Right lobe of liver (tissue), 6 donors: ENCODE data around the gene ALKBH1. TPM values are rescaled to one million over a fixed set of nuclear protein-coding genes. Genes with fewer than 3 reads are reported as not detected.
"Not testable (repeated sequence)": the region's sequence is repeated elsewhere in the genome, so short reads cannot be mapped to it uniquely, and the experiment has no call there.

Experiments
- ATAC-seq, 4 donors: fragments of 200-7000 bp; cut with Tn5 transposase; one replicate each; pipeline ENCODE4 v1.9.1; 2020; ENCODE audit warnings: mild to moderate bottlenecking in 4 of 4, moderate library complexity in 4 of 4
- DNase-seq, 3 donors: peaks; one replicate each; pipeline ENCODE4 v3.0.0-alpha.2; 2020
- H3K27ac ChIP-seq, 3 donors: fragments of 200-600 bp; one replicate each; pipeline ENCODE4 v1.8.0; 2022
- H3K27me3 ChIP-seq, 2 donors: fragments of 200-600 bp; one replicate each; pipeline ENCODE4 v1.8.0; 2022
- H3K36me3 ChIP-seq, 4 donors: fragments of 200-600 bp; sonication (generic) in 1 of 4; one replicate each; pipeline versions ENCODE4 v1.5.1 to v1.8.0; 2017 to 2022; ENCODE audit warnings: control low read depth in 1 of 4
- H3K4me1 ChIP-seq, 4 donors: fragments of 200-600 bp; sonication (generic) in 1 of 4; one replicate each; pipeline versions ENCODE4 v1.5.1 to v1.8.0; 2017 to 2022; ENCODE audit warnings: control low read depth in 1 of 4
- H3K4me3 ChIP-seq, 3 donors: fragments of 200-600 bp; one replicate each; pipeline ENCODE4 v1.8.0; 2022
- H3K9me3 ChIP-seq, 4 donors: fragments of 200-600 bp; sonication (generic) in 1 of 4; one replicate each; pipeline versions ENCODE4 v1.5.1 to v1.8.0; 2017 to 2022; ENCODE audit warnings: control low read depth in 1 of 4
- POLR2A ChIP-seq: fragments of 450-650 bp; IDR thresholded peaks from one replicate; pipeline ENCODE4 v1.6.1; 2017; ENCODE audit warnings: antibody characterized with exemption, mild to moderate bottlenecking
- WGBS: methylation state at CpG from one replicate; pipeline ENCODE4 v1.1.6; 2018; ENCODE audit warnings: low coverage, low lambda C conversion rate; ENCODE audit not compliant: insufficient coverage; ENCODE audit errors: missing lambda C conversion rate; 5-methylcytosine and 5-hydroxymethylcytosine counted together
- intact Hi-C, 2 donors: fragments of 100-400 bp; cut with DNase I; formaldehyde crosslinking; loops; one replicate each; pipeline versions ENCODE4 v1.11.2 to v1.14.1; 2022
- total RNA-seq, 6 experiments: library from RNA; depleted of rRNA in 2 of 6; stranded (reverse); fragments of >200 nt in 2 of 6; fragmentation: NEBNext Ultra II Directional in 3 of 6; extraction: Animal tissue kit (Norgen Biotek cat#: 25700) in 3 of 6; gene quantifications; one replicate each; pipeline versions ENCODE4 v1.1.0 to v1.2.4, GENCODE V29; 2016 to 2023
- TF ChIP-seq, protein P1 (sequence below), 4 donors: fragments of 200-600 bp in 3 of 4; fragments of 450-650 bp in 1 of 4; IDR thresholded peaks; one replicate each; pipeline versions ENCODE4 v1.5.1 to v1.8.0; 2016 to 2022; ENCODE audit warnings: antibody characterized with exemption in 4 of 4, mild to moderate bottlenecking in 2 of 4
- donor health status: DM: no; HTN: yes; CAD: no.
- donor health status: DM: no; HTN: no; CAD: no.
- donor health status: DM: no; HTN: no; CAD: no.
- donor health status: DM: no; HTN: yes; CAD: no.
- donor health status: DM: no; HTN: yes; CAD: no.

The ALKBH1 gene
- total RNA-seq, 6 experiments from 2014 or later, result 4.9 to 7.1 (median 5.5) TPM

DNA sequence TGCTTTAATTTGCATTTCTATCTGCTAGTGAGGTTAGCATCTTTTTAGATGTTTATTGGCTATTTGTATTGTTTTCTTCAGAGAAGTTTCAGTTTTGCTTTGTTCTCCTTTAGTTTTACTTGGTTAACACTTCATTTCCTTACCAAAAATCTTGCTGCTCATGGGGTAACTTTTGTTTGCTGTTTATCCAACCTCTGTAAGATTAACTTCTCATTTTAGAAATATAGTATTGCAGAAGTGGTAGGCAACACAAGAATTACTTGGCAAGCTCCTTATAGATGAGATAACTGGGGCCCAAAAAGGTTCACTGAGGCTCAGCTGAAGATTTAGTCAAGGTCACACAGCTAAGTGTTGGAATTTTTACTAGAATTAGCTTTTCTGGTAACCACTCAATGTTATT, 40.5 kb downstream of the ALKBH1 start:
- no peak overlapping the region for H3K27ac ChIP-seq
- TF ChIP-seq, protein P1, sequence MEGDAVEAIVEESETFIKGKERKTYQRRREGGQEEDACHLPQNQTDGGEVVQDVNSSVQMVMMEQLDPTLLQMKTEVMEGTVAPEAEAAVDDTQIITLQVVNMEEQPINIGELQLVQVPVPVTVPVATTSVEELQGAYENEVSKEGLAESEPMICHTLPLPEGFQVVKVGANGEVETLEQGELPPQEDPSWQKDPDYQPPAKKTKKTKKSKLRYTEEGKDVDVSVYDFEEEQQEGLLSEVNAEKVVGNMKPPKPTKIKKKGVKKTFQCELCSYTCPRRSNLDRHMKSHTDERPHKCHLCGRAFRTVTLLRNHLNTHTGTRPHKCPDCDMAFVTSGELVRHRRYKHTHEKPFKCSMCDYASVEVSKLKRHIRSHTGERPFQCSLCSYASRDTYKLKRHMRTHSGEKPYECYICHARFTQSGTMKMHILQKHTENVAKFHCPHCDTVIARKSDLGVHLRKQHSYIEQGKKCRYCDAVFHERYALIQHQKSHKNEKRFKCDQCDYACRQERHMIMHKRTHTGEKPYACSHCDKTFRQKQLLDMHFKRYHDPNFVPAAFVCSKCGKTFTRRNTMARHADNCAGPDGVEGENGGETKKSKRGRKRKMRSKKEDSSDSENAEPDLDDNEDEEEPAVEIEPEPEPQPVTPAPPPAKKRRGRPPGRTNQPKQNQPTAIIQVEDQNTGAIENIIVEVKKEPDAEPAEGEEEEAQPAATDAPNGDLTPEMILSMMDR (IDR thresholded peaks at IDR 0.05), result no peak
- no peak for TF ChIP-seq POLR2A
- no peaks in the 10 kb centered on the region for H3K36me3 ChIP-seq
- H3K27me3 ChIP-seq, result no peaks in the 10 kb centered on the region
- ATAC-seq (peak in 2 of 4 donors; percentile 18 to 37), DNase-seq (no peak)
- no peaks in the 10 kb centered on the region for H3K9me3 ChIP-seq
- H3K4me3 ChIP-seq, result no peak overlapping the region
- intact Hi-C loops, result no loop called here
- no peaks in the 10 kb centered on the region for H3K4me1 ChIP-seq

DNA sequence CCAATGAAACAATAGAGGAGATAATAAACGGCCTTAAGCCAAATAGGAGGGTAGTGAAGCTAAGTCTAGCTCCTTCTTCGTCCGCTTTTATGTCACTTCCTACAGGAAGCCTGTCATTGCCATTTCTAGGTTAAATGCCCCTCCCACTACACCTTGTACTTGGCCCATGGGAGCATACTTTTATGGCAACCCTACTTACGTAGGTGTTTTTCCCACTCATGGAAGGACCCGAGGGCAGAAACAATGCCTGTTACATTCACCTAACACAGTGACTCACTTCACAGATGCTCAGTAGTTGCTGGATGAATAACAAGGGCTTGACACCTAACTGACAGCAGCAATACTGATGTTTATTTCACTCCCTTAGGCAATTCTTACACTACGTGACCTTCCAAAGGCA, 44.5 kb downstream of the ALKBH1 start:
- intact Hi-C loops, result no loop called here
- 64% methylated on average over 6 of the region's 6 CpGs for WGBS
- ATAC-seq (no peak), DNase-seq (no peak)
- H3K4me3 ChIP-seq, result no peak overlapping the region
- no peaks in the 10 kb centered on the region for H3K4me1 ChIP-seq
- H3K27ac ChIP-seq, result no peak overlapping the region
- TF ChIP-seq, protein P1 (IDR thresholded peaks at IDR 0.05), result no peak
- TF ChIP-seq POLR2A, result no peak
- H3K36me3 ChIP-seq, result no peaks in the 10 kb centered on the region
- no peaks in the 10 kb centered on the region for H3K9me3 ChIP-seq
- H3K27me3 ChIP-seq, result no peaks in the 10 kb centered on the region

DNA sequence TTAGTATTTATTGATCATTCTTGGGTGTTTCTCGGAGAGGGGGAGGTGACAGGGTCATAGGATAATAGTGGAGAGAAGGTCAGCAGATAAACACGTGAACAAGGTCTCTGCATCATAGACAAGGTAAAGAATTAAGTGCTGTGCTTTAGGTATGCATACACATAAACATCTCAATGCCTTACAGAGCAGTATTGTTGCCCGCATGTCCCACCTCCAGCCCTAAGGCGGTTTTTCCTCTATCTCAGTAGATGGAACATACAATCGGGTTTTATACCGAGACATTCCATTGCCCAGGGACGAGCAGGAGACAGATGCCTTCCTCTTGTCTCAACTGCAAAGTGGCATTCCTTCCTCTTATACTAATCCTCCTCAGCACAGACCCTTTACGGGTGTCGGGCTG, 46.3 kb downstream of the ALKBH1 start:
- H3K27me3 ChIP-seq, H3K27ac ChIP-seq, H3K4me1 ChIP-seq, DNase-seq, H3K9me3 ChIP-seq, H3K4me3 ChIP-seq, ATAC-seq, H3K36me3 ChIP-seq, intact Hi-C loops: not testable (repeated sequence)
- WGBS, result 33% methylated on average over 3 of the region's 9 CpGs

DNA sequence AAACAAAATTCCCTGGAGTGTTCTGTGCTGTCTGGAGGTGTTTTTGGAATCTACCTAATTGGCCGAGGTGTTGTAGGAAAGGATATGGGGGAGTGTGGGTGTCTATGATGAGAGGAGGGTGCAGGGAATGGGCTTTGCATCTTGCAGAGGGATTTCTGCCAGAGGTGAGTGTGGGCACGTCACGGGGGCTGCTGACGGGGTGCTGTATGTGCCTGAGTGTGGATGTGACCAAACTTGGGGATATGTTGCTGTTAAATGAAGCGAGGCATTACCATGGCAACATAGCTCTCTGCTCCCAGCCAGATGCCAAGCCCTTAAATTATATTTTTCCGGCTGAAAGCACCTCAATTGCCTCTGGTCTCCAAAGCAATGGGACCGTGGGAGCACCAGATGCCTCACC, 47.1 kb downstream of the ALKBH1 start:
- Histone ChIP-seq H3K9me3 (no peaks in the 10 kb centered on the region), H3K4me3 (no peak overlapping the region), H3K27me3 (no peaks in the 10 kb centered on the region), H3K27ac (no peak overlapping the region), H3K36me3 (no peaks in the 10 kb centered on the region), H3K4me1 (no peaks in the 10 kb centered on the region)
- TF ChIP-seq, protein P1 (IDR thresholded peaks at IDR 0.05), result no peak
- no peak for TF ChIP-seq POLR2A
- ATAC-seq (no peak), DNase-seq (no peak)
- intact Hi-C loops, result no loop called here
- 80% methylated on average over 2 of the region's 7 CpGs for WGBS

DNA sequence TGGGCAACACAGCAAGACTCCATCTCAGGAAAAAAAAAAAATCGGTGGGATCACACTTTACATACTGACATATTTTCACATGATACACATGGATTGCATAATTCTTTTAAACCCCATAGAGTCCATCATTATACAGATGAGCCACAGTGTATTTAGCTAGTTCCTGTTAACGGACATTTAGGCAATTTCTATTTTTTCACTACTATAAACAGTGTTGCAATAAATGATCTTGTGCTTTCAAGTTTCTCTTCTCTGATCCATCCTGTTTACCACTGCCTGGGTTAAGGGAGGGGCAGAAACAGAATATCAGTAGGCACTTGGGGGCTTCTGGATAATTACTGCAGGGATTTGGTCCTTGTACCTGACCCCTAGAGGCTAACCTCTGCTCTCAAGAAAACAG, 48.0 kb downstream of the ALKBH1 start:
- WGBS, result 57% methylated on average over 2 of the region's 2 CpGs
- Histone ChIP-seq H3K4me1 (no peaks in the 10 kb centered on the region), H3K27me3 (no peaks in the 10 kb centered on the region), H3K27ac (no peak overlapping the region), H3K36me3 (no peaks in the 10 kb centered on the region), H3K9me3 (no peaks in the 10 kb centered on the region), H3K4me3 (no peak overlapping the region)
- TF ChIP-seq POLR2A, result no peak
- TF ChIP-seq, protein P1 (IDR thresholded peaks at IDR 0.05), result no peak
- ATAC-seq (peak in 3 of 4 donors; percentile 36 to 41 (median 38)), DNase-seq (no peak)
- intact Hi-C loops, result loop anchor here in 1 of 2 donors (10.0 kb wide), 1 partner anchor 165 kb away; no protein-coding TSS in a partner anchor
